Endothelial cell of umbilical vein (primary cell): ENCODE measurements around the gene JUND. TPM values are rescaled to one million over a fixed set of nuclear protein-coding genes. Genes with fewer than 3 reads are reported as not detected.

Source experiments
- BruUV-seq: library from RNA; stranded (reverse); fragments of 400-500 nt; replicated peaks from 2 replicates; lab custom pipeline; 2021; lab: Mats Ljungman, UMichigan
- CTCF ChIA-PET: fragments of 300-600, 350-600 bp; sonication (Branson Sonifier 250); formaldehyde crosslinking; loops from one replicate; lab custom pipeline; 2021; ENCODE audit warnings: antibody characterized with exemption, inconsistent platforms; lab: Charles Lee
- POLR2A ChIA-PET: fragments of 300-600, 350-600 bp; sonication (Branson Sonifier 250); formaldehyde crosslinking; loops from one replicate; lab custom pipeline; 2021; ENCODE audit warnings: antibody characterized with exemption, inconsistent platforms; lab: Charles Lee
- DNase-seq: peaks from one replicate; pipeline ENCODE4 v3.0.0-alpha.2; 2011; ENCODE audit warnings: low read depth, low spot score
- FAIRE-seq: peaks from 2 replicates; lab custom pipeline; 2011; peaks lifted over from hg19 to GRCh38; lab: Jason Lieb, UNC
- H2AFZ ChIP-seq: 2 replicates; pipeline ENCODE4 v1.6.0; 2012; ENCODE audit warnings: low read depth, low read length, control low read depth, inconsistent platforms
- H3K27ac ChIP-seq: 2 replicates; pipeline ENCODE4 v1.5.1; 2011; ENCODE audit warnings: low read depth, mild to moderate bottlenecking, control low read depth, low read length, moderate library complexity; ENCODE audit not compliant: insufficient read depth
- H3K27me3 ChIP-seq, 2 experiments: 2 replicates each; pipeline versions ENCODE4 v1.6.0 to v1.6.1; 2011; ENCODE audit warnings: low read length in 2 of 2, mixed read lengths in 1 of 2; ENCODE audit not compliant: control insufficient read depth in 2 of 2, insufficient read depth in 2 of 2
- H3K36me3 ChIP-seq, 2 experiments: 2 replicates in 1 of 2; 3 replicates in 1 of 2; pipeline ENCODE4 v1.5.1; 2011; ENCODE audit warnings: low read length in 2 of 2, mild to moderate bottlenecking in 1 of 2, moderate library complexity in 1 of 2; ENCODE audit not compliant: control insufficient read depth in 2 of 2, insufficient read depth in 2 of 2; ENCODE audit errors: extremely low read depth in 1 of 2
- H3K4me1 ChIP-seq: 3 replicates; pipeline ENCODE4 v1.5.1; 2011; ENCODE audit warnings: mild to moderate bottlenecking, low read length; ENCODE audit not compliant: control insufficient read depth, insufficient read depth; ENCODE audit errors: extremely low read depth
- H3K4me2 ChIP-seq: 2 replicates; pipeline ENCODE4 v1.6.1; 2011; ENCODE audit warnings: low read length, control low read depth, mixed read lengths; ENCODE audit not compliant: insufficient read depth
- H3K4me3 ChIP-seq, 3 experiments: fragments of 200-600 bp in 1 of 3; sonication (generic), shearing (Covaris generic) in 1 of 3; replicated peaks in 1 of 3; 2 replicates each; pipeline ENCODE4 v1.5.1; 2011 to 2016; ENCODE audit warnings: control low read depth in 3 of 3, low read length in 3 of 3, mild to moderate bottlenecking in 2 of 3, inconsistent platforms in 1 of 3, low read depth in 1 of 3, moderate library complexity in 1 of 3; ENCODE audit not compliant: insufficient read depth in 1 of 3
- H3K79me2 ChIP-seq: 2 replicates; pipeline ENCODE4 v1.6.0; 2012; ENCODE audit warnings: low read length, inconsistent platforms; ENCODE audit not compliant: control insufficient read depth, insufficient read depth
- H3K9ac ChIP-seq: replicated peaks from 2 replicates; pipeline ENCODE3; 2011; ENCODE audit warnings: low read length, control low read depth; ENCODE audit not compliant: insufficient read depth; ENCODE audit errors: extremely low read depth
- H3K9me1 ChIP-seq: replicated peaks from 3 replicates; pipeline ENCODE4 v1.6.0; 2011; ENCODE audit warnings: mild to moderate bottlenecking, low read length; ENCODE audit not compliant: control insufficient read depth, insufficient read depth; ENCODE audit errors: extremely low read depth
- H3K9me3 ChIP-seq: replicated peaks from 2 replicates; pipeline ENCODE4 v1.5.1; 2012; ENCODE audit warnings: low read length, inconsistent platforms; ENCODE audit not compliant: control insufficient read depth, insufficient read depth
- H4K20me1 ChIP-seq: replicated peaks from 2 replicates; pipeline ENCODE3; 2011; ENCODE audit warnings: mild to moderate bottlenecking, low read length; ENCODE audit not compliant: control insufficient read depth, insufficient read depth; ENCODE audit errors: extremely low read depth
- CTCF ChIP-seq, 2 donors: IDR thresholded peaks; 1 replicate in 1 of 2; 2 replicates in 1 of 2; pipeline ENCODE4 v1.5.1; 2011; ENCODE audit warnings: low read length in 2 of 2, mild to moderate bottlenecking in 2 of 2, moderate library complexity in 2 of 2, control low read depth in 1 of 2, inconsistent platforms in 1 of 2, low read depth in 1 of 2; ENCODE audit not compliant: insufficient read depth in 1 of 2; ENCODE audit errors: extremely low read depth in 1 of 2
- EZH2 ChIP-seq: IDR thresholded peaks from 2 replicates; pipeline ENCODE4 v1.6.1; 2012; ENCODE audit warnings: borderline replicate concordance, low read depth, mild to moderate bottlenecking, moderate library complexity, low read length, inconsistent platforms; ENCODE audit not compliant: severe bottlenecking
- FOS ChIP-seq: IDR thresholded peaks from 2 replicates; pipeline ENCODE4 v1.6.1; 2011; ENCODE audit warnings: mild to moderate bottlenecking, low read length, moderate library complexity, borderline replicate concordance; ENCODE audit not compliant: insufficient read depth
- GATA2 ChIP-seq: IDR thresholded peaks from 2 replicates; pipeline ENCODE4 v1.7.0; 2011; ENCODE audit warnings: low read depth, mild to moderate bottlenecking, moderate library complexity, mixed read lengths, low read length; ENCODE audit not compliant: insufficient read length, insufficient read depth
- JUN ChIP-seq: IDR thresholded peaks from 2 replicates; pipeline ENCODE4 v1.6.1; 2011; ENCODE audit warnings: borderline replicate concordance, low read depth; ENCODE audit not compliant: insufficient read length, insufficient read depth
- MAX ChIP-seq: IDR thresholded peaks from 2 replicates; pipeline ENCODE4 v1.6.1; 2011; ENCODE audit not compliant: insufficient read depth, insufficient read length
- MYC ChIP-seq: IDR thresholded peaks from one replicate; pipeline ENCODE4 v1.6.1; 2011; ENCODE audit warnings: mild to moderate bottlenecking, low read depth, low read length
- POLR2A ChIP-seq: IDR thresholded peaks from 2 replicates; pipeline ENCODE4 v1.6.1; 2012; ENCODE audit warnings: low read depth, mild to moderate bottlenecking, control low read depth, low read length
- POLR2AphosphoS5 ChIP-seq: IDR thresholded peaks from 2 replicates; pipeline ENCODE4 v1.6.1; 2012; ENCODE audit warnings: low read depth, mild to moderate bottlenecking, control low read depth, low read length, moderate library complexity; ENCODE audit not compliant: insufficient read depth
- dilution Hi-C: fragments of 300-500 bp; cut with MboI; formaldehyde crosslinking; loops from one replicate; pipeline ENCODE4 v1.15.0; 2019; ENCODE audit warnings: low sequenced_read_pairs; ENCODE audit not compliant: extremely low pct_ligation_motif_present
- intact Hi-C: fragments of 100-400 bp; cut with micrococcal nuclease; formaldehyde crosslinking; loops from one replicate; pipeline ENCODE4 v1.10.0; 2022
- polyA plus RNA-seq, 4 experiments: library from polyadenylated mRNA; depleted of rRNA in 3 of 4; stranded (reverse) in 3 of 4; unstranded in 1 of 4; fragments of >200 nt; gene quantifications; 2 replicates each; pipeline versions ENCODE4 v1.2.1 to v1.2.3, GENCODE V29; 2011 to 2012; ENCODE audit warnings: missing spikeins in 1 of 4
- total RNA-seq: library from RNA; stranded (reverse); gene quantifications from 2 replicates; pipeline ENCODE4 v1.2.3, GENCODE V29; 2021

The JUND gene
- total and polyA plus RNA-seq, 2 donors (not counting 3 experiments of a cell fraction or from before 2014, with no cell fraction given) = 91.4 to 130 TPM

- ChIA-PET POLR2A (no interaction called here), CTCF (no interaction called here)
- dilution Hi-C loops = no loop called here
Measured at GRCh38 chr19:18295034-18295451, 13.6 kb upstream of the JUND start.

More at GRCh38 chr19:18295034-18295451, 13.6 kb upstream of the JUND start:
- Histone ChIP-seq H3K27ac (no peak overlapping the region), H3K9ac (no peak overlapping the region), H3K9me1 (no peaks in the 10 kb centered on the region), H3K36me3 (no peaks in the 10 kb centered on the region), H3K4me2 (no peak overlapping the region), H4K20me1 (no peaks in the 10 kb centered on the region), H3K9me3 (no peaks in the 10 kb centered on the region), H3K79me2 (no peaks in the 10 kb centered on the region), H3K27me3 (no peaks in the 10 kb centered on the region), H3K4me3 (no peak overlapping the region), H3K4me1 (peaks cover 16% of the 10 kb centered on the region), H2AFZ (no peak overlapping the region)
- TF ChIP-seq CTCF (IDR thresholded peaks at IDR 0.05; ENCODE audit: extremely low read depth in 1 of 2, insufficient read depth in 1 of 2, low read depth in 1 of 2, low read length in 2 of 2) (no peak), FOS (no peak), MYC (no peak), POLR2AphosphoS5 (no peak), JUN (no peak), MAX (no peak), EZH2 (no peak), GATA2 (no peak), POLR2A (no peak)
- no peak for FAIRE-seq
- DNase-seq = no peak
- BruUV-seq = no TSS peak
- intact Hi-C loops = no loop called here
